ENCODE data around the gene GALK1. TPM values are rescaled to one million over a fixed set of nuclear protein-coding genes. Genes with fewer than 3 reads are reported as not detected.
A peak's percentile ranks its signal among the peaks of the same experiment; 100 is the strongest.

GALK1 gene
- total and polyA plus RNA-seq, 9 of the 15 experiments (the other 6 are each of a cell fraction or from before 2014, with no cell fraction given) = 0.45 to 51.6 (median 17.4) TPM

DNA sequence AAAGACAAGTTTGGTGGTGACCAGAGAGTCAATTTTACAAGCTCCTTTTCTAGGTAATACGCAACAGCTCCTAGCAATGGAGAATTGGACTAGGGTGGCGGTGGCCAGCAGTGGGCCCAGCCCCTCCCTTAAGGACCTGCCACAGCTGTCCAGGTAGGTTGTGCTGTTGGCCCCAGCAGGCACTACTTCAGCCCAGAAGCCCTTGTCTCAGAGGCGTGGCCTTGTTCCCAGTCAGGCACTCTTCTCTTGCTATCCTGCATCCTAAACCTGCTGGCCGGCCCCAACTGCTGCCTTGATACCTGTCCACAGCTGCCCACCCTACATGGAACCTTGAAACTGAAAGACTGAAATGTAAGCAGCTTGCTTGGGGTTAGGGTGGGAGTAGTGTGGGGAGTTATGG, 989 bp upstream of the GALK1 start:
- WGBS (ENCODE audit: insufficient coverage, low coverage, missing lambda C conversion rate) = 77% methylated on average over 4 of the region's 4 CpGs
- no peaks in the 10 kb centered on the region for H4K20me1 ChIP-seq (replicated peaks; ENCODE audit: control insufficient read depth, insufficient read depth, low read length)
- TF ChIP-seq ZNF347 (CRISPR knock-in tag; IDR thresholded peaks at IDR 0.05; ENCODE audit: low read depth) (no peak), ZNF444 (CRISPR knock-in tag; IDR thresholded peaks at IDR 0.05) (no peak), ZC3H11A (IDR thresholded peaks at IDR 0.05; ENCODE audit: low read depth, low read length) (no peak), SMARCA5 (IDR thresholded peaks at IDR 0.05) (no peak), DMBX1 (CRISPR knock-in tag; IDR thresholded peaks at IDR 0.05; ENCODE audit: borderline replicate concordance) (no peak), ZNF436 (CRISPR knock-in tag; IDR thresholded peaks at IDR 0.05) (no peak), ILK (tag; IDR thresholded peaks at IDR 0.05; ENCODE audit: borderline replicate concordance, low read depth) (no peak)
- TF ChIP-seq, protein P1, sequence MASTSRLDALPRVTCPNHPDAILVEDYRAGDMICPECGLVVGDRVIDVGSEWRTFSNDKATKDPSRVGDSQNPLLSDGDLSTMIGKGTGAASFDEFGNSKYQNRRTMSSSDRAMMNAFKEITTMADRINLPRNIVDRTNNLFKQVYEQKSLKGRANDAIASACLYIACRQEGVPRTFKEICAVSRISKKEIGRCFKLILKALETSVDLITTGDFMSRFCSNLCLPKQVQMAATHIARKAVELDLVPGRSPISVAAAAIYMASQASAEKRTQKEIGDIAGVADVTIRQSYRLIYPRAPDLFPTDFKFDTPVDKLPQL (IDR thresholded peaks at IDR 0.05; ENCODE audit: extremely low read depth, insufficient read length) = no peak
- TF ChIP-seq, protein P2, sequence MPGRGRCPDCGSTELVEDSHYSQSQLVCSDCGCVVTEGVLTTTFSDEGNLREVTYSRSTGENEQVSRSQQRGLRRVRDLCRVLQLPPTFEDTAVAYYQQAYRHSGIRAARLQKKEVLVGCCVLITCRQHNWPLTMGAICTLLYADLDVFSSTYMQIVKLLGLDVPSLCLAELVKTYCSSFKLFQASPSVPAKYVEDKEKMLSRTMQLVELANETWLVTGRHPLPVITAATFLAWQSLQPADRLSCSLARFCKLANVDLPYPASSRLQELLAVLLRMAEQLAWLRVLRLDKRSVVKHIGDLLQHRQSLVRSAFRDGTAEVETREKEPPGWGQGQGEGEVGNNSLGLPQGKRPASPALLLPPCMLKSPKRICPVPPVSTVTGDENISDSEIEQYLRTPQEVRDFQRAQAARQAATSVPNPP (IDR thresholded peaks at IDR 0.05; ENCODE audit: borderline replicate concordance, insufficient read depth, insufficient read length) = no peak
- TF ChIP-seq, protein P3, sequence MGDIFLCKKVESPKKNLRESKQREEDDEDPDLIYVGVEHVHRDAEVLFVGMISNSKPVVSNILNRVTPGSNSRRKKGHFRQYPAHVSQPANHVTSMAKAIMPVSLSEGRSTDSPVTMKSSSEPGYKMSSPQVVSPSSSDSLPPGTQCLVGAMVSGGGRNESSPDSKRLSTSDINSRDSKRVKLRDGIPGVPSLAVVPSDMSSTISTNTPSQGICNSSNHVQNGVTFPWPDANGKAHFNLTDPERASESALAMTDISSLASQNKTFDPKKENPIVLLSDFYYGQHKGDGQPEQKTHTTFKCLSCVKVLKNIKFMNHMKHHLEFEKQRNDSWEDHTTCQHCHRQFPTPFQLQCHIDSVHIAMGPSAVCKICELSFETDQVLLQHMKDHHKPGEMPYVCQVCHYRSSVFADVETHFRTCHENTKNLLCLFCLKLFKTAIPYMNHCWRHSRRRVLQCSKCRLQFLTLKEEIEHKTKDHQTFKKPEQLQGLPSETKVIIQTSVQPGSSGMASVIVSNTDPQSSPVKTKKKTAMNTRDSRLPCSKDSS (IDR thresholded peaks at IDR 0.05; ENCODE audit: low read depth, partially characterized antibody) = no peak
- H2AFZ ChIP-seq (ENCODE audit: low read depth, low read length) = no peak overlapping the region
- DNase-seq (ENCODE audit: extremely low read depth in 1 of 4, low spot score in 3 of 4) = no peak
- no peak overlapping the region for H3K4me2 ChIP-seq (ENCODE audit: insufficient read depth, low read length)
- ATAC-seq = no peak
- no peak for FAIRE-seq
- no peaks in the 10 kb centered on the region for H3K9me3 ChIP-seq (replicated peaks; ENCODE audit: control insufficient read depth, insufficient read depth, low read depth, low read length)
- no peaks in the 10 kb centered on the region for H3K79me2 ChIP-seq (ENCODE audit: control insufficient read depth, insufficient read depth, low read length)
- no peak overlapping the region for H3K27ac ChIP-seq (ENCODE audit: extremely low read depth, low read depth, low read length)
- BruUV-seq (replicated peaks) = no TSS peak
- ChIA-PET CTCF (ENCODE audit: low intra/inter-chr PET ratio) (interaction anchor here (1.3 kb wide), 1 partner anchor 83 kb away, joined by 4 read pairs; no protein-coding TSS in a partner anchor), POLR2A (interaction anchor here (0.6 to 14.7 kb wide), 9 partner anchors 9 to 151 kb away, joined by 3 to 464 read pairs (median 3); a partner anchor contains a TSS)
- no peaks in the 10 kb centered on the region for H3K36me3 ChIP-seq (ENCODE audit: control insufficient read depth, insufficient read depth, low read length)
- H3K27me3 ChIP-seq (ENCODE audit: control insufficient read depth in 2 of 2, insufficient read depth in 2 of 2, low read length in 2 of 2) = no peaks in the 10 kb centered on the region
- peaks cover 4% of the 10 kb centered on the region for H3K9me1 ChIP-seq (ENCODE audit: control insufficient read depth, insufficient read depth, low read length)
- intact Hi-C loops (cut with micrococcal nuclease) = no loop called here
- in situ Hi-C loops (cut with MboI) = no loop called here
- H3K4me1 ChIP-seq (replicated peaks in 1 of 2; ENCODE audit: control insufficient read depth in 2 of 2, insufficient read depth in 2 of 2, low read length in 2 of 2) = peaks cover 12 to 38% of the 10 kb centered on the region in 2 experiments
- H3K9ac ChIP-seq (ENCODE audit: insufficient read depth in 1 of 2, low read depth in 2 of 2, low read length in 2 of 2) = peak overlapping the region in 1 of 2 experiments; percentile 32; a peak in 1 of 4 replicates
- H3K4me3 ChIP-seq = no peak overlapping the region

Data from K562 (cell line).